Lower leg skin (tissue), 4 donors: ENCODE measurements around the gene ETS1. TPM values are rescaled to one million over a fixed set of nuclear protein-coding genes. Genes with fewer than 3 reads are reported as not detected.

ENCODE experiments used
- DNase-seq, 2 donors: peaks; one replicate each; pipeline ENCODE4 v3.0.0-alpha.2; 2019; ENCODE audit warnings: low spot score in 2 of 2
- H3K4me3 ChIP-seq: fragments of 200-600 bp; sonication (generic); 2 replicates; pipeline ENCODE4 v1.5.1; 2017; ENCODE audit warnings: mild to moderate bottlenecking, low read depth; ENCODE audit not compliant: poor library complexity, severe bottlenecking
- CTCF ChIP-seq, 3 donors: fragments of 450-650 bp; IDR thresholded peaks; one replicate each; pipeline ENCODE4 v1.5.1; 2016; ENCODE audit warnings: antibody characterized with exemption in 3 of 3, mild to moderate bottlenecking in 3 of 3, moderate library complexity in 2 of 3
- POLR2A ChIP-seq, 2 donors: fragments of 450-650 bp; IDR thresholded peaks; one replicate each; pipeline ENCODE4 v1.6.1; 2016 to 2017; ENCODE audit warnings: antibody characterized with exemption in 2 of 2, mild to moderate bottlenecking in 1 of 2, moderate library complexity in 1 of 2
- WGBS, 2 donors: methylation state at CpG; one replicate each; pipeline ENCODE4 v1.1.5; 2018; 5-methylcytosine and 5-hydroxymethylcytosine counted together
- intact Hi-C: fragments of 100-400 bp; cut with DNase I; formaldehyde crosslinking; loops from one replicate; pipeline ENCODE4 v1.15.0; 2023; ENCODE audit warnings: low total_unique reads
- total RNA-seq, 4 donors: library from RNA; depleted of rRNA; stranded (reverse); fragments of >200 nt; gene quantifications; one replicate each; pipeline ENCODE4 v1.1.0, GENCODE V29; 2016

The ETS1 gene
- total RNA-seq, 4 donors from 2014 or later: 20.6 to 38.7 (median 21.8) TPM

GRCh38 chr11:128521682-128522054 is 65.7 kb downstream of the ETS1 start:
- DNase-seq: peak in 1 of 2 donors; percentile 88
- intact Hi-C loops: no loop called here
- TF ChIP-seq POLR2A (IDR thresholded peaks at IDR 0.05) (no peak), CTCF (IDR thresholded peaks at IDR 0.05) (no peak)
- 0 to 1% methylated on average over 17 to 19 of the region's 19 CpGs for WGBS, 2 donors
- H3K4me3 ChIP-seq: peak overlapping the region; percentile 65

GRCh38 chr11:128520888-128521681 is 66.3 kb downstream of the ETS1 start:
- no peak for TF ChIP-seq CTCF (IDR thresholded peaks at IDR 0.05)
- TF ChIP-seq POLR2A (IDR thresholded peaks at IDR 0.05): no peak
- H3K4me3 ChIP-seq: peak overlapping the region; percentile 65
- no peak for DNase-seq
- WGBS, 2 donors: 5 to 11% methylated on average over 12 of the region's 12 CpGs
- intact Hi-C loops: no loop called here

- WGBS, 2 donors: 56 to 62% methylated on average over 7 of the region's 7 CpGs
- intact Hi-C loops: no loop called here
Observed at GRCh38 chr11:128520206-128520887, 67.0 kb downstream of the ETS1 start.

DNA sequence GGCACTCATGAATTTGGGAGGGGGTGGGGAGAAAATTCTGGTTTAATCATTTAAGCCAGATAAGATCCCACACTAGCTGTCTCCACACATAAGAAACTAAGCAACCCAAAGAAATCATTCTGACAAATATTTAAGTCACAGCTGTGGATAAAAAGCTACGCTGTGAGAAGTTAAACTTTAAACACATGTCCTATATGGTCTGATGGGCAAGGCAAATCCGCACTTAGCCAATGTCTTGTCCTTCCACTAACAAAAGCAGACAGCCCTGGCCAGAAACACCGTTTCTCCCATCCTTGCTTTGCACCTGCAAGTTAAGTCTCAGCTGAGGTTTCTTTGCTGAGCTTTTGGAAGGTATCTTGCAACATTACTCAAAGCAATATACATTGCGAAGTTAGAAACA is 68.0 kb downstream of the ETS1 start:
- no peak for TF ChIP-seq CTCF (IDR thresholded peaks at IDR 0.05)
- TF ChIP-seq POLR2A (IDR thresholded peaks at IDR 0.05): no peak
- intact Hi-C loops: no loop called here
- no peak for DNase-seq
- 55 to 69% methylated on average over 4 of the region's 4 CpGs for WGBS, 2 donors
- H3K4me3 ChIP-seq: peak overlapping the region; percentile 24

More at GRCh38 chr11:128520206-128520887, 67.0 kb downstream of the ETS1 start:
- H3K4me3 ChIP-seq: peak overlapping the region; percentile 65
- no peak for DNase-seq
- TF ChIP-seq CTCF (IDR thresholded peaks at IDR 0.05): no peak
- TF ChIP-seq POLR2A (IDR thresholded peaks at IDR 0.05): no peak

GRCh38 chr11:128518493-128519207 is 68.7 kb downstream of the ETS1 start:
- WGBS, 2 donors: 47 to 65% methylated on average over 7 of the region's 7 CpGs
- no peak overlapping the region for H3K4me3 ChIP-seq
- intact Hi-C loops: no loop called here
- no peak for DNase-seq
- TF ChIP-seq CTCF (IDR thresholded peaks at IDR 0.05) (no peak), POLR2A (IDR thresholded peaks at IDR 0.05) (no peak)
